Nephron progenitor cell (in vitro differentiated cells): ENCODE measurements around the gene ARID1A.
A peak's percentile ranks its signal among the peaks of the same experiment; 100 is the strongest.
"Not testable (repeated sequence)": the region's sequence is repeated elsewhere in the genome, so short reads cannot be mapped to it uniquely, and the experiment has no call there.

Experiments used
- DNase-seq: peaks from one replicate; pipeline ENCODE4 v3.0.0; 2021
- H3K27ac Mint-ChIP-seq: 2 replicates; pipeline ENCODE4 v1.8.0; 2021; ENCODE audit warnings: mild to moderate bottlenecking, moderate library complexity, mixed read lengths
- H3K27me3 Mint-ChIP-seq: 2 replicates; pipeline ENCODE4 v1.8.0; 2021; ENCODE audit warnings: mild to moderate bottlenecking, low read depth, mixed read lengths; ENCODE audit not compliant: poor library complexity
- H3K36me3 Mint-ChIP-seq: 2 replicates; pipeline ENCODE4 v1.8.0; 2021; ENCODE audit warnings: low read depth, mixed read lengths
- H3K4me1 Mint-ChIP-seq: 2 replicates; pipeline ENCODE4 v1.8.0; 2021; ENCODE audit warnings: mixed read lengths
- H3K4me3 Mint-ChIP-seq: 2 replicates; pipeline ENCODE4 v1.8.0; 2021; ENCODE audit warnings: mild to moderate bottlenecking, moderate library complexity, mixed read lengths
- H3K9me3 Mint-ChIP-seq: 2 replicates; pipeline ENCODE4 v1.8.0; 2021; ENCODE audit warnings: mild to moderate bottlenecking, moderate library complexity, mixed read lengths
- CTCF ChIP-seq: fragments of 200-600 bp; sonication (generic); IDR thresholded peaks from 2 replicates; pipeline ENCODE4 v1.5.0; 2021; ENCODE audit warnings: antibody characterized with exemption

ARID1A gene

GRCh38 chr1:26723013-26723991 lies 27.5 kb downstream of the ARID1A start:
- no peak for TF ChIP-seq CTCF
- peak; percentile 65 for DNase-seq
- H3K36me3 Mint-ChIP-seq = peaks cover 32% of the 10 kb centered on the region
- no peaks in the 10 kb centered on the region for H3K9me3 Mint-ChIP-seq
- H3K4me1 Mint-ChIP-seq = peaks cover 71% of the 10 kb centered on the region
- peak overlapping the region; percentile 87 for H3K27ac Mint-ChIP-seq
- peak overlapping the region; percentile 60 for H3K4me3 Mint-ChIP-seq
- H3K27me3 Mint-ChIP-seq = no peaks in the 10 kb centered on the region

GRCh38 chr1:26724118-26724517 lies 28.3 kb downstream of the ARID1A start:
- DNase-seq = no peak
- Mint-ChIP-seq H3K27me3 (no peaks in the 10 kb centered on the region), H3K27ac (peak overlapping the region; percentile 87), H3K4me3 (peak overlapping the region; percentile 14), H3K36me3 (peaks cover 24% of the 10 kb centered on the region), H3K4me1 (peaks cover 72% of the 10 kb centered on the region), H3K9me3 (no peaks in the 10 kb centered on the region)
- TF ChIP-seq CTCF = no peak

GRCh38 chr1:26724926-26725325 lies 29.1 kb downstream of the ARID1A start:
- Mint-ChIP-seq H3K4me3 (peak overlapping the region; percentile 3), H3K27me3 (no peaks in the 10 kb centered on the region), H3K9me3 (no peaks in the 10 kb centered on the region), H3K4me1 (peaks cover 72% of the 10 kb centered on the region), H3K27ac (no peak overlapping the region), H3K36me3 (peaks cover 21% of the 10 kb centered on the region)
- TF ChIP-seq CTCF = no peak
- no peak for DNase-seq

GRCh38 chr1:26725904-26726303 lies 30.1 kb downstream of the ARID1A start:
- not testable (repeated sequence) for H3K4me3 Mint-ChIP-seq, DNase-seq, H3K27me3 Mint-ChIP-seq, H3K9me3 Mint-ChIP-seq
- peaks cover 69% of the 10 kb centered on the region for H3K4me1 Mint-ChIP-seq
- peaks cover 17% of the 10 kb centered on the region for H3K36me3 Mint-ChIP-seq
- H3K27ac Mint-ChIP-seq = peak overlapping the region; percentile 66

- Mint-ChIP-seq H3K4me1 (peaks cover 60% of the 10 kb centered on the region), H3K27me3 (no peaks in the 10 kb centered on the region), H3K27ac (peak overlapping the region; percentile 40), H3K36me3 (peaks cover 17% of the 10 kb centered on the region), H3K9me3 (no peaks in the 10 kb centered on the region), H3K4me3 (no peak overlapping the region)
- no peak for DNase-seq
- TF ChIP-seq CTCF = no peak
These were observed 31.0 kb downstream of the ARID1A start for GRCh38 chr1:26726784-26727183.

GRCh38 chr1:26727476-26727875 lies 31.7 kb downstream of the ARID1A start:
- Mint-ChIP-seq H3K9me3 (no peaks in the 10 kb centered on the region), H3K27ac (no peak overlapping the region), H3K27me3 (no peaks in the 10 kb centered on the region), H3K4me3 (no peak overlapping the region), H3K36me3 (peaks cover 23% of the 10 kb centered on the region), H3K4me1 (peaks cover 53% of the 10 kb centered on the region)
- DNase-seq = no peak
- TF ChIP-seq CTCF = no peak
